H9 (cell line): ENCODE measurements around the gene HOXD8. TPM values are rescaled to one million over a fixed set of nuclear protein-coding genes. Genes with fewer than 3 reads are reported as not detected.
A peak's percentile ranks its signal among the peaks of the same experiment; 100 is the strongest.

ENCODE experiments used
- DNase-seq: peaks from one replicate; pipeline ENCODE4 v3.0.0-alpha.2; 2017
- H2AFZ ChIP-seq: one replicate; pipeline ENCODE4 v1.6.1; 2013; ENCODE audit warnings: mild to moderate bottlenecking, low read length, control low read depth, moderate library complexity
- H2AK5ac ChIP-seq: 2 replicates; pipeline ENCODE4 v1.6.1; 2013; ENCODE audit warnings: low read length, control low read depth, mixed read lengths; ENCODE audit not compliant: insufficient read length
- H2BK120ac ChIP-seq: one replicate; pipeline ENCODE4 v1.6.1; 2013; ENCODE audit warnings: low read depth, mild to moderate bottlenecking, low read length, control low read depth, inconsistent platforms; ENCODE audit not compliant: poor library complexity, severe bottlenecking
- H2BK12ac ChIP-seq: 2 replicates; pipeline ENCODE4 v1.6.1; 2013; ENCODE audit warnings: low read length, control low read depth, mixed read lengths, low read depth; ENCODE audit not compliant: insufficient read length
- H2BK15ac ChIP-seq: 2 replicates; pipeline ENCODE4 v1.6.1; 2013; ENCODE audit warnings: low read depth, low read length, control low read depth
- H2BK20ac ChIP-seq: one replicate; pipeline ENCODE4 v1.6.1; 2013; ENCODE audit warnings: low read depth, mild to moderate bottlenecking, low read length, control low read depth, inconsistent platforms; ENCODE audit not compliant: poor library complexity, severe bottlenecking
- H2BK5ac ChIP-seq: 2 replicates; pipeline ENCODE4 v1.6.1; 2013; ENCODE audit warnings: low read length, control low read depth, mixed read lengths; ENCODE audit not compliant: insufficient read length
- H3K14ac ChIP-seq: 2 replicates; pipeline ENCODE4 v1.6.1; 2013; ENCODE audit warnings: low read length, control low read depth; ENCODE audit not compliant: insufficient read depth
- H3K18ac ChIP-seq: 2 replicates; pipeline ENCODE4 v1.6.1; 2013; ENCODE audit warnings: low read depth, mild to moderate bottlenecking, mixed read lengths, low read length, control low read depth; ENCODE audit not compliant: insufficient read length
- H3K23ac ChIP-seq: 2 replicates; pipeline ENCODE4 v1.6.1; 2013; ENCODE audit warnings: low read length, control low read depth, mixed read lengths, low read depth; ENCODE audit not compliant: insufficient read length
- H3K23me2 ChIP-seq: 2 replicates; pipeline ENCODE4 v1.6.1; 2013; ENCODE audit warnings: low read depth, mild to moderate bottlenecking, mixed read lengths, low read length, control low read depth; ENCODE audit not compliant: insufficient read length, poor library complexity, severe bottlenecking
- H3K27ac ChIP-seq: 2 replicates; pipeline ENCODE4 v1.5.1; 2013; ENCODE audit warnings: low read length, control low read depth, mixed read lengths, low read depth; ENCODE audit not compliant: insufficient read length
- H3K27me3 ChIP-seq: 2 replicates; pipeline ENCODE4 v1.6.1; 2013; ENCODE audit warnings: low read length, control low read depth, inconsistent platforms; ENCODE audit not compliant: insufficient read depth
- H3K4ac ChIP-seq: 2 replicates; pipeline ENCODE4 v1.6.1; 2013; ENCODE audit warnings: low read depth, mild to moderate bottlenecking, control low read depth, inconsistent platforms, low read length, moderate library complexity
- H3K4me1 ChIP-seq: 2 replicates; pipeline ENCODE4 v1.6.1; 2013; ENCODE audit warnings: low read length, control low read depth, inconsistent platforms; ENCODE audit not compliant: insufficient read depth
- H3K4me2 ChIP-seq: 2 replicates; pipeline ENCODE4 v1.6.1; 2013; ENCODE audit warnings: low read length, control low read depth, mixed read lengths; ENCODE audit not compliant: insufficient read length, insufficient read depth
- H3K56ac ChIP-seq: 2 replicates; pipeline ENCODE4 v1.6.1; 2013; ENCODE audit warnings: low read depth, mild to moderate bottlenecking, mixed read lengths, low read length, control low read depth; ENCODE audit not compliant: insufficient read length
- H3K79me1 ChIP-seq: 2 replicates; pipeline ENCODE4 v1.6.1; 2013; ENCODE audit warnings: low read depth, mild to moderate bottlenecking, moderate library complexity, low read length, control low read depth, inconsistent platforms; ENCODE audit not compliant: insufficient read depth, poor library complexity, severe bottlenecking
- H3K79me2 ChIP-seq: 2 replicates; pipeline ENCODE4 v1.6.1; 2013; ENCODE audit warnings: low read length, control low read depth, inconsistent platforms; ENCODE audit not compliant: insufficient read depth
- H3K9ac ChIP-seq: 2 replicates; pipeline ENCODE4 v1.6.1; 2013; ENCODE audit warnings: low read length, control low read depth, mixed read lengths; ENCODE audit not compliant: insufficient read length; ENCODE audit errors: extremely low read depth
- H3K9me3 ChIP-seq: one replicate; pipeline ENCODE4 v1.6.1; 2013; ENCODE audit warnings: low read depth, low read length, inconsistent platforms; ENCODE audit not compliant: control insufficient read depth
- H3T11ph ChIP-seq: one replicate; pipeline ENCODE4 v1.6.1; 2013; ENCODE audit warnings: mild to moderate bottlenecking, low read length, control low read depth, inconsistent platforms
- H4K20me1 ChIP-seq: one replicate; pipeline ENCODE4 v1.6.1; 2013; ENCODE audit not compliant: control insufficient read depth, insufficient read length, insufficient read depth
- H4K5ac ChIP-seq: 2 replicates; pipeline ENCODE4 v1.6.1; 2013; ENCODE audit warnings: low read depth, mild to moderate bottlenecking, mixed read lengths, low read length, control low read depth; ENCODE audit not compliant: insufficient read length
- H4K8ac ChIP-seq: replicated peaks from 2 replicates; pipeline ENCODE4 v1.6.1; 2013; ENCODE audit warnings: low read length, control low read depth, mixed read lengths, low read depth; ENCODE audit not compliant: insufficient read length
- H4K91ac ChIP-seq: 2 replicates; pipeline ENCODE4 v1.6.1; 2013; ENCODE audit warnings: low read depth, mild to moderate bottlenecking, moderate library complexity, mixed read lengths, low read length, control low read depth; ENCODE audit not compliant: insufficient read length
- H3K27ac Mint-ChIP-seq, 3 experiments: 2 replicates in 2 of 3; 3 replicates in 1 of 3; pipeline ENCODE4 v1.8.0; 2020 to 2021; ENCODE audit warnings: mixed read lengths in 3 of 3, mild to moderate bottlenecking in 1 of 3, moderate library complexity in 1 of 3
- H3K27me3 Mint-ChIP-seq: 2 replicates; pipeline ENCODE4 v1.8.0; 2021; ENCODE audit warnings: low read depth, mild to moderate bottlenecking, moderate library complexity, mixed read lengths
- H3K36me3 Mint-ChIP-seq, 3 experiments: 2 replicates in 2 of 3; 3 replicates in 1 of 3; pipeline ENCODE4 v1.8.0; 2020 to 2021; ENCODE audit warnings: low read depth in 3 of 3, mixed read lengths in 3 of 3; ENCODE audit not compliant: insufficient read depth in 1 of 3
- H3K4me1 Mint-ChIP-seq, 2 experiments: 2 replicates each; pipeline ENCODE4 v1.8.0; 2020; ENCODE audit warnings: mixed read lengths in 2 of 2
- H3K4me3 Mint-ChIP-seq, 2 experiments: 2 replicates in 1 of 2; 3 replicates in 1 of 2; pipeline ENCODE4 v1.8.0; 2020 to 2021; ENCODE audit warnings: mild to moderate bottlenecking in 2 of 2, mixed read lengths in 2 of 2, moderate library complexity in 1 of 2
- H3K9me3 Mint-ChIP-seq, 2 experiments: 2 replicates in 1 of 2; 3 replicates in 1 of 2; pipeline ENCODE4 v1.8.0; 2020; ENCODE audit warnings: mild to moderate bottlenecking in 2 of 2, mixed read lengths in 2 of 2, moderate library complexity in 1 of 2
- CTCF ChIP-seq: fragments of 200-600 bp; sonication (generic); conservative IDR thresholded peaks from 3 replicates; pipeline ENCODE4 v1.8.0; 2021; ENCODE audit warnings: antibody characterized with exemption, mild to moderate bottlenecking
- WGBS: extraction: QIAGEN DNeasy Blood & Tissue Kit; methylation state at CpG from one replicate; pipeline ENCODE4 v1.1.7; 2013; ENCODE audit warnings: missing lambda C conversion rate, low lambda C conversion rate, mixed read lengths; ENCODE audit not compliant: insufficient read length; ENCODE audit errors: extremely low coverage; 5-methylcytosine and 5-hydroxymethylcytosine counted together
- total RNA-seq: library from RNA; stranded (reverse); gene quantifications from 2 replicates; pipeline ENCODE4 v1.2.1, GENCODE V29; 2021

The HOXD8 gene
- total RNA-seq, 1 experiment from 2014 or later = not detected

- Histone ChIP-seq H2AFZ (no peak overlapping the region), H3K79me1 (no peaks in the 10 kb centered on the region), H4K8ac (no peak overlapping the region), H4K20me1 (peaks cover 4% of the 10 kb centered on the region), H3K4ac (no peak overlapping the region), H3T11ph (no peak overlapping the region), H3K79me2 (no peaks in the 10 kb centered on the region), H2AK5ac (no peak overlapping the region), H3K4me1 (no peaks in the 10 kb centered on the region), H3K9ac (no peak overlapping the region), H4K5ac (no peak overlapping the region), H2BK12ac (no peak overlapping the region), H3K56ac (no peak overlapping the region), H3K27ac (no peak overlapping the region), H2BK20ac (no peak overlapping the region), H3K27me3 (peaks cover 98% of the 10 kb centered on the region), H3K14ac (no peak overlapping the region), H3K23ac (no peak overlapping the region), H2BK15ac (no peak overlapping the region), H3K23me2 (peaks cover 2% of the 10 kb centered on the region), H2BK120ac (no peak overlapping the region), H3K9me3 (no peaks in the 10 kb centered on the region), H3K18ac (no peak overlapping the region), H4K91ac (no peak overlapping the region), H3K4me2 (no peak overlapping the region), H2BK5ac (no peak overlapping the region)
- DNase-seq = peak; percentile 28
- H3K27ac Mint-ChIP-seq = no peak overlapping the region
- H3K36me3 Mint-ChIP-seq = peaks cover 0 to 3% (median 0%) of the 10 kb centered on the region in 3 experiments; a peak in 2 of 7 replicates
- peaks cover 0 to 9% of the 10 kb centered on the region in 2 experiments; a peak in 2 of 4 replicates for H3K4me1 Mint-ChIP-seq
- peaks cover 10 to 24% of the 10 kb centered on the region in 2 experiments for H3K9me3 Mint-ChIP-seq
- TF ChIP-seq CTCF = no peak
- H3K27me3 Mint-ChIP-seq = peaks cover 100% of the 10 kb centered on the region
- H3K4me3 Mint-ChIP-seq = no peak overlapping the region
- WGBS = no CpG with 5 or more reads among the region's 40 CpGs
These were observed 12.2 kb upstream of the HOXD8 start for GRCh38 chr2:176117162-176117822.
